ENCODE results near the gene INPP5A.

The INPP5A gene

GRCh38 chr10:132706701-132707100 lies 169.1 kb downstream of the INPP5A start:
- H3K9ac ChIP-seq (ENCODE audit: low read length), result no peak overlapping the region
- H2AFZ ChIP-seq (ENCODE audit: insufficient read depth, low read length, poor library complexity), result no peak overlapping the region
- H2BK5ac ChIP-seq (ENCODE audit: low read depth, low read length, poor library complexity), result no peak overlapping the region
- no peak overlapping the region for H4K91ac ChIP-seq (ENCODE audit: low read depth, low read length)
- H3K4me3 ChIP-seq (ENCODE audit: low read depth, low read length), result no peak overlapping the region
- no CpG with 5 or more reads among the region's 11 CpGs for WGBS (ENCODE audit: extremely low coverage, insufficient coverage, insufficient read length)
- H3K18ac ChIP-seq (ENCODE audit: low read length), result no peak overlapping the region
- H3K4me2 ChIP-seq (ENCODE audit: low read length), result no peak overlapping the region
- no peaks in the 10 kb centered on the region for H3K79me2 ChIP-seq (ENCODE audit: control insufficient read depth, insufficient read depth, low read length, poor library complexity)
- no peak for DNase-seq
- peaks cover 27% of the 10 kb centered on the region for H3K9me3 ChIP-seq (ENCODE audit: insufficient read depth, low read depth, low read length)
- H3K4me1 ChIP-seq (ENCODE audit: control insufficient read depth in 1 of 2, insufficient read depth in 2 of 2, low read length in 2 of 2), result no peaks in the 10 kb centered on the region
- no peak overlapping the region for H3K27ac ChIP-seq (ENCODE audit: low read depth, low read length)
- no peak overlapping the region for H3K23ac ChIP-seq (ENCODE audit: low read length)
- no peak overlapping the region for H2AK5ac ChIP-seq (ENCODE audit: low read length)
- peaks cover 23 to 27% of the 10 kb centered on the region in 2 experiments for H3K36me3 ChIP-seq (ENCODE audit: control insufficient read depth in 1 of 2, insufficient read depth in 2 of 2, low read length in 2 of 2)
- H3K79me1 ChIP-seq (ENCODE audit: low read length), result no peaks in the 10 kb centered on the region
- H2BK120ac ChIP-seq (ENCODE audit: insufficient read depth, low read length, poor library complexity), result no peak overlapping the region
- no peak overlapping the region for H2BK12ac ChIP-seq (ENCODE audit: low read length)
- no peak overlapping the region for H3K4ac ChIP-seq (ENCODE audit: low read depth, low read length)
- H4K12ac ChIP-seq (ENCODE audit: low read depth, low read length), result no peak overlapping the region
- no peaks in the 10 kb centered on the region for H3K27me3 ChIP-seq (ENCODE audit: insufficient read depth, low read length)
- H4K8ac ChIP-seq (ENCODE audit: low read depth, low read length), result no peak overlapping the region
- no peak overlapping the region for H3K14ac ChIP-seq (ENCODE audit: low read length)

- no CpG with 5 or more reads among the region's 14 CpGs for WGBS (ENCODE audit: extremely low coverage, insufficient coverage, insufficient read length)
- no peak overlapping the region for H3K27ac ChIP-seq (ENCODE audit: low read depth, low read length)
- no peaks in the 10 kb centered on the region for H3K27me3 ChIP-seq (ENCODE audit: insufficient read depth, low read length)
- H2BK12ac ChIP-seq (ENCODE audit: low read length), result no peak overlapping the region
- H3K4ac ChIP-seq (ENCODE audit: low read depth, low read length), result no peak overlapping the region
- H3K18ac ChIP-seq (ENCODE audit: low read length), result no peak overlapping the region
- H4K8ac ChIP-seq (ENCODE audit: low read depth, low read length), result no peak overlapping the region
- no peak overlapping the region for H4K91ac ChIP-seq (ENCODE audit: low read depth, low read length)
- no peak for DNase-seq
- H2BK5ac ChIP-seq (ENCODE audit: low read depth, low read length, poor library complexity), result no peak overlapping the region
- no peak overlapping the region for H4K12ac ChIP-seq (ENCODE audit: low read depth, low read length)
- H3K9ac ChIP-seq (ENCODE audit: low read length), result no peak overlapping the region
- no peak overlapping the region for H2AFZ ChIP-seq (ENCODE audit: insufficient read depth, low read length, poor library complexity)
- no peak overlapping the region for H3K23ac ChIP-seq (ENCODE audit: low read length)
- H3K14ac ChIP-seq (ENCODE audit: low read length), result no peak overlapping the region
- H2AK5ac ChIP-seq (ENCODE audit: low read length), result no peak overlapping the region
- H3K4me2 ChIP-seq (ENCODE audit: low read length), result no peak overlapping the region
- peaks cover 23 to 27% of the 10 kb centered on the region in 2 experiments for H3K36me3 ChIP-seq (ENCODE audit: control insufficient read depth in 1 of 2, insufficient read depth in 2 of 2, low read length in 2 of 2)
- no peaks in the 10 kb centered on the region for H3K79me1 ChIP-seq (ENCODE audit: low read length)
- H3K4me1 ChIP-seq (ENCODE audit: control insufficient read depth in 1 of 2, insufficient read depth in 2 of 2, low read length in 2 of 2), result no peaks in the 10 kb centered on the region
- no peaks in the 10 kb centered on the region for H3K79me2 ChIP-seq (ENCODE audit: control insufficient read depth, insufficient read depth, low read length, poor library complexity)
- H3K9me3 ChIP-seq (ENCODE audit: insufficient read depth, low read depth, low read length), result peaks cover 29% of the 10 kb centered on the region
- no peak overlapping the region for H3K4me3 ChIP-seq (ENCODE audit: low read depth, low read length)
- H2BK120ac ChIP-seq (ENCODE audit: insufficient read depth, low read length, poor library complexity), result no peak overlapping the region
These were observed 169.7 kb downstream of the INPP5A start for GRCh38 chr10:132707121-132707775.

- H3K23ac ChIP-seq (ENCODE audit: low read length), result no peak overlapping the region
- peaks cover 23 to 29% of the 10 kb centered on the region in 2 experiments for H3K36me3 ChIP-seq (ENCODE audit: control insufficient read depth in 1 of 2, insufficient read depth in 2 of 2, low read length in 2 of 2)
- H3K4me3 ChIP-seq (ENCODE audit: low read depth, low read length), result no peak overlapping the region
- H2BK5ac ChIP-seq (ENCODE audit: low read depth, low read length, poor library complexity), result no peak overlapping the region
- H3K4me1 ChIP-seq (ENCODE audit: control insufficient read depth in 1 of 2, insufficient read depth in 2 of 2, low read length in 2 of 2), result no peaks in the 10 kb centered on the region
- peaks cover 34% of the 10 kb centered on the region for H3K9me3 ChIP-seq (ENCODE audit: insufficient read depth, low read depth, low read length)
- no peak overlapping the region for H3K18ac ChIP-seq (ENCODE audit: low read length)
- no peak overlapping the region for H2AFZ ChIP-seq (ENCODE audit: insufficient read depth, low read length, poor library complexity)
- no peaks in the 10 kb centered on the region for H3K79me1 ChIP-seq (ENCODE audit: low read length)
- H3K14ac ChIP-seq (ENCODE audit: low read length), result no peak overlapping the region
- no peaks in the 10 kb centered on the region for H3K79me2 ChIP-seq (ENCODE audit: control insufficient read depth, insufficient read depth, low read length, poor library complexity)
- no peak overlapping the region for H2BK12ac ChIP-seq (ENCODE audit: low read length)
- DNase-seq, result no peak
- H2BK120ac ChIP-seq (ENCODE audit: insufficient read depth, low read length, poor library complexity), result no peak overlapping the region
- H2AK5ac ChIP-seq (ENCODE audit: low read length), result no peak overlapping the region
- no peak overlapping the region for H4K12ac ChIP-seq (ENCODE audit: low read depth, low read length)
- no peak overlapping the region for H4K8ac ChIP-seq (ENCODE audit: low read depth, low read length)
- no peaks in the 10 kb centered on the region for H3K27me3 ChIP-seq (ENCODE audit: insufficient read depth, low read length)
- H3K4me2 ChIP-seq (ENCODE audit: low read length), result no peak overlapping the region
- no peak overlapping the region for H3K4ac ChIP-seq (ENCODE audit: low read depth, low read length)
- H3K9ac ChIP-seq (ENCODE audit: low read length), result no peak overlapping the region
- H4K91ac ChIP-seq (ENCODE audit: low read depth, low read length), result no peak overlapping the region
- WGBS (ENCODE audit: extremely low coverage, insufficient coverage, insufficient read length), result no CpG with 5 or more reads among the region's 15 CpGs
- no peak overlapping the region for H3K27ac ChIP-seq (ENCODE audit: low read depth, low read length)
These were observed 170.2 kb downstream of the INPP5A start for GRCh38 chr10:132707776-132708171.

- Histone ChIP-seq H3K79me1 (ENCODE audit: low read length) (no peaks in the 10 kb centered on the region), H4K12ac (ENCODE audit: low read depth, low read length) (no peak overlapping the region), H2BK5ac (ENCODE audit: low read depth, low read length, poor library complexity) (no peak overlapping the region), H3K4me3 (ENCODE audit: low read depth, low read length) (no peak overlapping the region), H4K91ac (ENCODE audit: low read depth, low read length) (no peak overlapping the region), H3K23ac (ENCODE audit: low read length) (no peak overlapping the region), H3K27ac (ENCODE audit: low read depth, low read length) (no peak overlapping the region), H2BK12ac (ENCODE audit: low read length) (no peak overlapping the region), H3K18ac (ENCODE audit: low read length) (no peak overlapping the region), H2BK120ac (ENCODE audit: insufficient read depth, low read length, poor library complexity) (no peak overlapping the region), H3K14ac (ENCODE audit: low read length) (no peak overlapping the region), H3K4me2 (ENCODE audit: low read length) (no peak overlapping the region), H3K36me3 (ENCODE audit: control insufficient read depth in 1 of 2, insufficient read depth in 2 of 2, low read length in 2 of 2) (peaks cover 21 to 29% of the 10 kb centered on the region in 2 experiments), H3K9ac (ENCODE audit: low read length) (no peak overlapping the region), H4K8ac (ENCODE audit: low read depth, low read length) (no peak overlapping the region), H3K27me3 (ENCODE audit: insufficient read depth, low read length) (no peaks in the 10 kb centered on the region), H2AFZ (ENCODE audit: insufficient read depth, low read length, poor library complexity) (no peak overlapping the region), H3K4me1 (ENCODE audit: control insufficient read depth in 1 of 2, insufficient read depth in 2 of 2, low read length in 2 of 2) (no peaks in the 10 kb centered on the region), H3K4ac (ENCODE audit: low read depth, low read length) (no peak overlapping the region), H3K9me3 (ENCODE audit: insufficient read depth, low read depth, low read length) (peaks cover 35% of the 10 kb centered on the region), H3K79me2 (ENCODE audit: control insufficient read depth, insufficient read depth, low read length, poor library complexity) (no peaks in the 10 kb centered on the region), H2AK5ac (ENCODE audit: low read length) (no peak overlapping the region)
- WGBS (ENCODE audit: extremely low coverage, insufficient coverage, insufficient read length), result no CpG with 5 or more reads among the region's 15 CpGs
- no peak for DNase-seq
These were observed 170.9 kb downstream of the INPP5A start for GRCh38 chr10:132708441-132708840.
